Measurements from ENCODE around the gene ITPK1.
A peak's percentile ranks its signal among the peaks of the same experiment; 100 is the strongest.
"Not testable (repeated sequence)": the region's sequence is repeated elsewhere in the genome, so short reads cannot be mapped to it uniquely, and the experiment has no call there.

Gene ITPK1

DNA sequence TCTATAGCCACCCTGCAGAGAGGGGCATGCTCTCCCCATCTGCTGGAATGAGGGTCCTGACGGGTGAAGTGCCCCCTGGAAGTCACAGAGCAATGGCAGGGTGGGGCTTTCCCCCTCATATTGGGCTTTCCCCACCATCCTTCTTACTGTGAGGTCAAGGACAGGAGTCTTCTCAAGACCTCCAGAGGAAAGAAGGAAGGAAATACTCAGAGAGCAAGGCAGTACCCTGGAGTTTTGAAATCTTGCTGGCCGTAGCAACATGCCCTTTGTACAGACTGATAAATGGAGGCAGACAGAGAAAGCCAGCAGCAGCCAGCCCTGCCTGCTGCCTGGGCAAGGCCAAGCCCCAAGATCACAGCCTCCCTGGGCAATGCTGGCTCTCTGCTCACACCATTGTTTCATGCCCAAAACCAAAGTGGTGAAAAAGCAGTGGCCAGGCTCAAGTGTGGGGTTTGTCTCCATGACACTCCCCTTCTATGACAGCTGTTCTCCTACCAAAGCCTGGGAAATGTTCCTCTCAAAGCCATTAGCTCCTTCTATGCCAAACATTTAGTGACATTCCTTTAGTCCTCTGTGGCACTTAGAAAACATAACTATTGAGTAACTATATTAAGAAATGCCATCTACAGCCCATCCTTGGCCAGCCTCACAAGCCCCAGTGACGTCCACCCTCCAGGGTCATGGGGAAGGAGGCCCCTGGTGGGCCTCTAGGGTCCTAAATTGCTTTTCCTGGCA is 13.2 kb upstream of the ITPK1 start:
- no peak for DNase-seq

DNA sequence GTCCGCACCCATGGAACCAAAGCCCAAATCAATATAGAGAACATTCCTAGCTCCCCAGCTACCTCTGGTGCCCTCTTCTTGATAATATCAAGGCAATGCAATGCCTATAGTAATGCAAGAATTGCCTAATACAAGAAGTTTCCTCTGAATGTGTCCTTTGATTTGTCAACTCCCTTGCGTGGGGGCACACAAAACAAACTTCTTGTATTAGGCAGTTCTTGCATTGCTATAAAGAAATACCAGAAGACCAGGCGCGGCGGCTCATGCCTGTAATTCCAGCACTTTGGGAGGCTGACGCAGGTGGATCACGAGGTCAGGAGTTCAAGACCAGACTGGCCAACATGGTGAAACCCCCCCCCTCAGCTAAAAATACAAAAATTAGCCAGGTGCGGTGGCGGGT is 10.4 kb upstream of the ITPK1 start:
- DNase-seq, result no peak

DNA sequence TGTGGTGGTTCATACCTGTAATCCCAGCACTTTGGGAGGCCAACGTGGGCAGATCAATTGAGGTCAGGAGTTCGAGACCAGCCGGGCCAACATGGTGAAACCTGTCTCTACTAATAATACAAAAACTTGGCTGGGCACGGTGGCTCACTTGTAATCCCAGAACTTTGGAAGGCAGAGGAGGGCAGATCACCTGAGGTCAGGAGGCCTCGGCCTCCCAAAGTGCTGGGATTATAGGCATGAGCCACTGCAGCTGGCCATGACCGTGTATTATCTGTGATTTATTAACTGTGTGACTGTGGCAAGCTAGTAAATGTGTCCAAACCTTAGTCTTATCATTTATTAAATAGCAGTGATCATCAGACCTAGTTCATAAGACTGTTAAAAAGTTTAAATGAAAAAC is 7.1 kb upstream of the ITPK1 start:
- DNase-seq, result no peak

DNA sequence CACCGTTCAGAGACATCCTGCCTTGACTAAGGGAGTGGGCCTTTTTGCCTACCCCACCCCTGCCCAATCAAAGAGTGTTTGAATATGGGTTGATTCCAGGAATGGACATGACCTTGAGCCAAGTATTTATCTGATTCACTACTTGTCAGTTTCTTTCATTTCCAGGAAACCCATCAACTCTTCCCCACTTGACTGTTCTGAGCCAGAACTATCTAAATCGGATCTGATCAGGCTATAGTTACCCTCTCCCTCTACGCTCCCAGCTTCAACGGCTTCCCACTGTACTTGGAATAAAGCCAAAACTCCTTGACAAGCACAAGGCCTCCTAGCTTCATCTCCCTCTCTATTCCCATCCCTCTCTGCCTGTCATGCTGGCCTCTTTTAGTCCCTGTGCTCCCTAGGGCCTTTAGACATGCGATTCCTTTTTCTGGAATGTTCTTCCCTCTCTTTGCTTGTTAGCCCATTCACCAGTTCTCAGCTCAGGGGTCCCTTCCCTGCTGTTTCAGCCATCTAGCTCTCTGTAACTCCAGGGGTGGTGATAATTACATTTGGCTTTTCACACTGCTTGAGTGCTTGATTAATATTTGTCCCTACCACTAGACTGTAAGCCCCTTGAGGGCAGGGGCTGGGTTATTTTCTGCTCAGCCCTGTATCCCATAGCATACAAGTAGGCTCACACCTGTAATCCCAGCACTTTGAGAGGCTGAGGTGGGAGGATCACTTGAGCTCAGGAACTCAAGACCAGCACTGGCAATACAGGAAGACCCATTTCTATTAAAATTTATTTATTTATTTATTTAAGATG is 5.5 kb upstream of the ITPK1 start:
- DNase-seq, result no peak

DNA sequence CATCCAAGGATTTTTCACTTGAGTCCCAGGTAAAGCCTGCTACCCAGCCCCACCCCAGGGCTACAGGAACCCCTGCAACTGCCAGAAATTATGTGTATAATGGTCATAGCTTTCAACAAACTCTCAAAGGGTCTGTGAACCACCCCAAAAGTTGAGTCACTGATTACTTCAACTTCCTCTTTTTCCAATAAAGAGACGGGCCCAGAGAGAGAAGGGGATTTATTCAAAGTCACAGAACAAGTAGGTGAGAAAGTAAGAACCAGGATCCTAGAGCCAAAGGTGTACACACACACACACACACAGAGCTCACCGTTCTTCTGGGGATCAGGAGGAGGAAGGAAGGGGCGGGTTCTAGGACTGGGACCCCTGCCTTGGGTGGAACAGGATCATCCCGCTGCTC is 4.8 kb upstream of the ITPK1 start:
- DNase-seq, result no peak

GRCh38 chr14:93116676-93117200 is 1.0 kb upstream of the ITPK1 start:
- no peak for DNase-seq

GRCh38 chr14:93115069-93115820 is 480 bp downstream of the ITPK1 start:
- peak; percentile 86 to 93 for DNase-seq

DNA sequence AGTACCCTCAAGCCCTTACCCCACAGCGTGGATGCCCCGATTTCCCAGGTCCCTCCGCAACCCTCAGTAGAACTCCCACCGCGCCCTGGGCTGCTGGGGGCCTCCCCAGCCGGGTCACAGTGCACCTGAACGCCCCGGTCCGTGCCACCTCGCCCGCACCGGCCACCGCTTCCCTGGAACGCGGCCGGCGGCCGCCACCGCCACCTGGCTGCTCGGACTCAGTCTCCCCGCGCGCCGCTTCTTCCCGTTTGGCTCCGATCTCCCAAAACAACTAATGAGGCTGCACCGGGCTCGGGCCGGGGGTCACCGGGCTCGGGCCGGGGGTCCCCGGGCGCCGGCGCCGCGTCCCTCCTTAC is 1.0 kb downstream of the ITPK1 start:
- no peak for DNase-seq

DNA sequence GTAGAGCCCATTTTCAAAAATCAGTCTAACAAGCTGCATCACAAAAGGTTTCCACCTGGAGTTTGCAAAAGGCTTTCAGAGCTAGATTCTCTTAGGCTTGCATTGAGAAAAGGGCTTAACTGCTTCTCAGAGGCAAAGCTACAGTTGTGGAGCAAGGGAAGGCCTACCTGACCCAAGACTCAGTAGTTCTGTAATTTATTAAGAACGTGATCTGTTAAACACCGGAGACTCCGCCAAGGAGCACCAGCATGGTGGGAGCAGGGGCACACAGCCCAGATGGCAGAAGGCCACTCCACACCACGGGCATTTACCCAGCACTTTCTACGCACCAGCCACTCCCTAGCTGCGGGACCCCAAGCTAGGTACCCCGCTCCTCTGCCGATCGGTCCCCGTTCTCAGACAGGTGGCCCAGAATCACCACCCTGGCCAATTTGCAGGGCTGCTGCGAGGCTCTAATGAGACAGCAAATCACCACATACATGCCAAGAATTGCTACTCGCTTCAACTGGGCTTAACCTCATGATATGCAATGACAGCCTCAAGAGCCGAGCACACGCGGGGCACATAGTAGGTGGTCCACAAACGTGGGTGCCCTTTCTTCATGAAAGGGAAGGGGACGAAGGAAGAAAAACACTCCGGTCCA is 1.5 kb downstream of the ITPK1 start:
- peak in 1 of 2 donors; percentile 28 for DNase-seq

DNA sequence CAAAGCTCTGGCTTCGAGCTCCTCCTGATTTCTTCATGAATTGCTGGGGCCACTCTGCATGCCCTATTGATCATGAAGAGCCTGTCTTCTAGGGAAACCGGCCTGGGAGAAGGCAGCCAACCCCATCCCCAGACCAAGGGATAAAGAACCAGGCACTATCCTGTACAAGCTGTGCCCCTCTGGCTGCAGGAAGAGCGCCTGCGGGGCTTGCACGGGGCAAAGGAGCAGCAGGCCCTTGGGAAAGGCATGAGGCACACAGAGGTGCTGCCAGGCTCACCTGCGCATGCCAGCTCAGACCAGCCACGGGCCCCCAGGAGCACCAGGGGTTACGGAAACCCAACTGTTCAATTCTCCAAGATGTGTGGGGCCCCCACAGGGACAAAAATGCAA is 2.1 kb downstream of the ITPK1 start:
- DNase-seq, result no peak

- DNase-seq, result peak; percentile 68 to 83
These were observed 2.6 kb downstream of the ITPK1 start for GRCh38 chr14:93112891-93113677.

- not testable (repeated sequence) for DNase-seq
These were observed 4.2 kb downstream of the ITPK1 start for GRCh38 chr14:93111541-93111940.

DNA sequence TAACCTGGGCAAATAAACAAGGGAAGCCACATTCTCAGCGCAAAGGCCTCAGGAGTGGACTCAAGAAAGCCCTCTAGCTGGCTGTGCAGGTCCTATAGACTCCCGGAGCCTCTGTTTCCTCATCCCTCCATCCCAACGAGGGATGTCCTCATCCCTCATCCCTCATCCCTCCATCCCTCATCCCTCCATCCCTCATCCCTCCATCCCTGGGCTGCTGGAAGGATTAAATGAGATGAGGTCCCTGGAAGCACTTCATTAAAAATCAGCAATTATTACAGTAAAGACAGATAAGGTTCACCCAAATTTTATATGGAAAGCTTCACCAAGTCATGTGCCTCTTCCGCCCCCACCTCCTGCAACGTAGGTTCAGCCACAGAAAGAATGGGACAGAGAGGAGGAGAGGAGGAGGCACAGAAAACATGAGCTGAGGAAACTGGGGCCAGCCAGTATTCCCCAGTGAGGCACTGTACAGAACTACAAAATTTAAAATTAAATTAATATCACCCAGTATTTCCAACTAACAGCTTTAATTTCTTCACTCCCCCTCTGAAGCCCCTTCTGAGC is 4.8 kb downstream of the ITPK1 start:
- no peak for DNase-seq

DNA sequence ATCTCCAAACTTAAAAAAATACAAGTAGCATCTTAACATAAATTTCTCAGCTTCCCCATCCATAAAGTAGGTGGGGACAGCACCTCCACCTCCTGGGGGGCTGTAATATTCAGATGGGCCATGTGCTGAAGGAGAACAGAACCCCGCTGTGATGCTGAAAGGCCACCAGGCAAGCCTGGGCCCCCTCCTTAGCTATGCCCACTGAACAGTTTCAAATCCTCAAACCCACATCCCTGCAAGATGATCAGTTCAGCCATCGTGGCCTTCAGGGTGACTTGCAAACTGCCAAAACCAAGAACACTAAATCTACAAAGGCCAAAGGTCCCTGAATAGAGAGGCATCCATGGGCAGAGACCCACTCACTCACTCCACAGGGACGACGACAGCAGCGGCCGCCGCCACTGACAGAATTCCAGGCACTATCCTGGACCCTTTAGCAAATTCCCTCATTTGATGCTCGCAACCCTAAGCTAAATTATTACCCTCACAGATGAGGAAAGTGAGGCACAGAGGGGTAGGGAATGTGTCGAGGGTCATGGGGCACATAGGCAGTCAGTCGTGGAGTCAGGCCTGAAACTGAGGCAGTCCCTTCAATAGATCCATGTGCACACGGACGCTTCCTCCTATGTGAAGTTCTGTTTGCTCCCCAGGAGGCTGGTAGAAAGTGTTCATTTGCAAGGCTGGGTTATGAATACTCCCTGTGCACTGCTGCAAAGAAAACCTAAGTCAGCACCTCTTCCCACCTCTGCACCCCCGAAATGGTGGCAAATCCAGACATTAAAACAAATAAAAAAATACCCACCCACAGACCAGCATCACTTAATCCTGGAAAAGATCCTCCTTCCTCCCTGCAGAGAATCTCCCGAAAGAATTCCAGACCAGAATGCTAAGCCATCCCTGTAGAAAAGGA is 5.9 kb downstream of the ITPK1 start:
- no peak for DNase-seq

DNA sequence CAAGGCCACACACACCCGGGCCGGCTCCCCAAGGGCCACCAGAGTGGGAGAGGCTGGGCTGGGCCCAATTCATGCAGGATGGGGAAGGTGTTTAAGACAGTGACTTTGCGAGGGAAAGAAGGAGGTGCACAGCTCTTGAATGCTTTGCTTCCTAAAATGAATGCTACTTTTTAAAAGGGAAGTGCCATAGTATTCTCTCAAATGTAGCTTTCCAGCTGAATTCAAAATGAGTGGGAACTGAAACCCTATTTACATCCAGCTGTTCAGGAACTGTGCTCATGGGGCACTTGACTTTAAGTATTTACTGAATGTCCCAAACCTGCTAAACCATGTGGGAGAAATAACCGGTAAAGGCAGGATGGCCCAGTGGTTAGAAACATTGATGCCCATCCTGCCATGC is 7.6 kb downstream of the ITPK1 start:
- DNase-seq, result no peak

DNA sequence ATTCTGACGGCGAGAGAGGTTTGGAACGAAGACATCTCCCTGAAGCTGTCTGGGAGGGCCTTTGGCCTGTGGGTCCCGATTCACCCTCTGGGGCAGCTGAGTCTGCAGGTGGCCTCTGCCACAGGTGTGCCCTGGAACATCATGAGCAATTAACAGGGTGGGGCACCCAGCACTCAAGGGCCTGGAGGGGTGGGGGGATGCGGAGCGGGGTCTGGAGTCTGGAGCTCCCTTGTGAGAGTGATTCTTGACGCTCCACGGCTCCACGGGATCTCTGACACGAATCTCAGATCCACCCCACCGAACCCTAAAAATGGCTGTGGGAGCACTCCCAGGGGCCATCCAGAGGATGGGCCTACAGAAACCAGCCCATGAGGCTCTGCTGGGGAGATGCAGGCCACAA is 8.3 kb downstream of the ITPK1 start:
- no peak for DNase-seq

DNA sequence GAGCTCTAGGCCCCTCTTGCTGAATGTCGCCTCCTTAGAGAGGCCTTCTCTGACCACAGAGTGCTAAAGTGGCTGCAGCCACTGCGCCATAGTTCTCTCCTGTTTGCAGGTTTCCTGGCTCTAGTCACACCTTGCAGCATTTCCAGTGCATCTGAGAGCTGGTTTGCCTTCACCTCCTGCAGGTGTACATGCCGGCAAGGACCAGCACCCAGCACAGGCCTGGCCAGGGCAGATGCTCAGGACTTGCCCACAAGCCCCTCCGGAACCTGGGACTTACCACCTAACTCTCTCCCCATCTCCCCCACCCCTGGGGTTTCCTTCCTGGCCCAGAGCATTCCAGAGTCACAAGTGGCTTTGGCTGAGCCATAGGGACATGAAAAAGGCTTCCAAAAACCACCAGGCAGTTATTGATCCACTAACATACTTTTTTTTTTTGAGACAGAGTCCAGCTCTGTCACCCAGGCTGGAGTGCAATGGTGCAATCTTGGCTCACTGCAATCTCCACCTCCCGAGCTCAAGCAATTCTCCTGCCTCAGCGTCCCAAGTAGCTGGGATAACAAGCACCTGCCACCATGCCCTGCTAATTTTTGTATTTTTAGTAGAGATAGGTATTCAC is 9.1 kb downstream of the ITPK1 start:
- no peak for DNase-seq

DNA sequence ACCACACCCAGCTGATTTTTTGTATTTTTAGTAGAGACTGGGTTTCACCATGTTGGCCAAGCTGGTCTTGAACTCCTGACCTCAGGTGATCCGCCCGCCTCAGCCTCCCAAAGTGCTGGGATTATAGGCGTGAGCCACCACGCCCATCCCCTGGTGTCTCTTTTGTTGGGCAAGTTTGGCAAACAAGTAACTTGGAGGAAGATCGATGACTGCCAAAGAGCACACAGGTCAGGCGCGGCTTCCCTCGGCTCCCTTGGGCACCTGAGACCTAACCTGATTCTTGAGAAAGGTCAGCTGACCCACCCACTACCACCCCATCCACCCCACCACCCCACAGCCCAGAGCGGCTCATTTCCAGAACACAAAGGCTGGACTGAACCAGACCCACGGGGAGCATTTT is 9.9 kb downstream of the ITPK1 start:
- not testable (repeated sequence) for DNase-seq

GRCh38 chr14:93105362-93105761 is 10.4 kb downstream of the ITPK1 start:
- no peak for DNase-seq

DNA sequence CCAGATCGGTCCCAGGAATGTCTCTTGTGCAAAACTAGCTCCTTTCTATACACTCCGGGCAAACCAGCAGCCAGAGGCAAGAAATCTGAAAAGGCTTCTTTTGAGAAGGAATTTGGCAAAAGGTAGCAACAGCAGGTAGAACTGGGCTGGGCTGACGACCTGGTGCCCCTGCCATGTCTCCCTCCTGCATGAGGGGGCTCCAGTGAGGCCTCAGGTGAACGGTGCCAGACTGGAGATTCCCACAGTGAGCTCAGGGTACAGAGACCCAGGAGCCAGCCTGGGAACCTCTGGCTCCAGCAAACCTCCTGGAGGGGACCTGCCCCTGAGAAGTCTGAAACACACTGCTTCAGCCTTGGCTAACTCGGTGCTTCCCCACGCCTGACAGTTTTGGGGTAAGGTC is 10.8 kb downstream of the ITPK1 start:
- DNase-seq, result no peak

All from hippocampal formation (tissue), 2 donors.